ENCODE data around the gene MYH3.

GRCh38 chr17:10626390-10626789 lies 30.7 kb downstream of the MYH3 start:
- TF ChIP-seq CTCF (IDR thresholded peaks at IDR 0.05), result no peak
- no peak for TF ChIP-seq ZFX (IDR thresholded peaks at IDR 0.05; ENCODE audit: borderline replicate concordance)
